Mesothelial cell of epicardium (in vitro differentiated cells): Measurements from ENCODE around the gene TMEM107. TPM values are rescaled to one million over a fixed set of nuclear protein-coding genes. Genes with fewer than 3 reads are reported as not detected.

Source experiments
- DNase-seq, 2 experiments: peaks; one replicate each; pipeline ENCODE4 v3.0.0; 2021; ENCODE audit warnings: low spot score in 2 of 2; ENCODE audit not compliant: unreplicated experiment in 2 of 2
- H3K27ac Mint-ChIP-seq: 2 replicates; pipeline ENCODE4 v1.8.0; 2021; ENCODE audit warnings: mixed read lengths
- H3K27me3 Mint-ChIP-seq: 2 replicates; pipeline ENCODE4 v1.8.0; 2021; ENCODE audit warnings: low read depth, mixed read lengths
- H3K36me3 Mint-ChIP-seq: 2 replicates; pipeline ENCODE4 v1.8.0; 2021; ENCODE audit warnings: mixed read lengths
- H3K4me1 Mint-ChIP-seq: 2 replicates; pipeline ENCODE4 v1.8.0; 2021; ENCODE audit warnings: mixed read lengths
- H3K4me3 Mint-ChIP-seq: 2 replicates; pipeline ENCODE4 v1.8.0; 2021; ENCODE audit warnings: mild to moderate bottlenecking, moderate library complexity, mixed read lengths
- H3K9me3 Mint-ChIP-seq: 2 replicates; pipeline ENCODE4 v1.8.0; 2021; ENCODE audit warnings: mixed read lengths
- total RNA-seq: library from RNA; stranded (reverse); gene quantifications from 3 replicates; pipeline ENCODE4 v1.2.1, GENCODE V29; 2021
- TF ChIP-seq, protein P1 (sequence below): fragments of 200-600 bp; sonication (generic); IDR thresholded peaks from one replicate; pipeline ENCODE4 v1.5.0; 2021; ENCODE audit warnings: antibody characterized with exemption; ENCODE audit not compliant: unreplicated experiment

The TMEM107 gene
- total RNA-seq = 22.0 to 23.2 TPM (median 22.6 TPM) in 3 replicates

DNA sequence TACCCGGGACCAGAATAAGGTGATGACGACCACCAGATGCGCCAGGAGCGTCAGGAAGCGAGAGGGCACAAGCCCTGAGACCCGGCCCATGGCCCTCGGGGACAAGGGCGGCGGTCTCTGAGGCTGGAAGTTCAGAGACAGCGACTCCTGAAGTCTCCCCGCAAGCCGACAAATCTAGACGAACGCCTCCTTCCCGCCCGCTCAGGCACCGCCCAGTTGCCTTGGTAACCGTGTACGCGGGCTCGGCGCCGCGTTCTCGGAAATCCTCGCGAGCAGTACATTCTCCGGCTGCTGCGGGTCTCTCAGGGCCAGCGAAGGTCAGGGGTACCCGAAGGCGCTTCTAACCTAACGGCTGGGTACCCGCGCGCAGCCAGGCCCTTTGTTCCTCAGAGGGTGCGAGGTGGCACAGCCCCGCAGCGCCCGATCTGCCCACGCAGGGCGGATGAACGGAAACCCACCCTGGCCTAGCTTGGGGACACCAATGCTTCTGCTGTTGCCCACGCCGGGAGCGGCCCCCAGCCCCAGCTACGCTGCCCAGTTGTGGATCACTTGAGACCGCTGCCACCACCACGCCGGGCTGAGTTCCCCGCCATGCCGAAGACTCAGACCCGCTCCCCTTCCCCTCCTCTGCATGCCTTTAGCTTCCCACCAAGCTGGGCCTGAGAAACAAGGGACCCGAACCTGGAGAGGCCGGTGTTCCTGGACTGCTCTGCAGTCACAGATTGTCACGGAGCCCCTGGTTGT, at the start of gene TMEM107:
Gene TMEM107, minus strand, starts transcription at position 184 of the 744 bp plus-strand sequence. Its CDS starts 94 bp downstream, at position 90.
- H3K9me3 Mint-ChIP-seq = no peaks in the 10 kb centered on the region
- H3K4me1 Mint-ChIP-seq = peaks cover 34% of the 10 kb centered on the region

DNA sequence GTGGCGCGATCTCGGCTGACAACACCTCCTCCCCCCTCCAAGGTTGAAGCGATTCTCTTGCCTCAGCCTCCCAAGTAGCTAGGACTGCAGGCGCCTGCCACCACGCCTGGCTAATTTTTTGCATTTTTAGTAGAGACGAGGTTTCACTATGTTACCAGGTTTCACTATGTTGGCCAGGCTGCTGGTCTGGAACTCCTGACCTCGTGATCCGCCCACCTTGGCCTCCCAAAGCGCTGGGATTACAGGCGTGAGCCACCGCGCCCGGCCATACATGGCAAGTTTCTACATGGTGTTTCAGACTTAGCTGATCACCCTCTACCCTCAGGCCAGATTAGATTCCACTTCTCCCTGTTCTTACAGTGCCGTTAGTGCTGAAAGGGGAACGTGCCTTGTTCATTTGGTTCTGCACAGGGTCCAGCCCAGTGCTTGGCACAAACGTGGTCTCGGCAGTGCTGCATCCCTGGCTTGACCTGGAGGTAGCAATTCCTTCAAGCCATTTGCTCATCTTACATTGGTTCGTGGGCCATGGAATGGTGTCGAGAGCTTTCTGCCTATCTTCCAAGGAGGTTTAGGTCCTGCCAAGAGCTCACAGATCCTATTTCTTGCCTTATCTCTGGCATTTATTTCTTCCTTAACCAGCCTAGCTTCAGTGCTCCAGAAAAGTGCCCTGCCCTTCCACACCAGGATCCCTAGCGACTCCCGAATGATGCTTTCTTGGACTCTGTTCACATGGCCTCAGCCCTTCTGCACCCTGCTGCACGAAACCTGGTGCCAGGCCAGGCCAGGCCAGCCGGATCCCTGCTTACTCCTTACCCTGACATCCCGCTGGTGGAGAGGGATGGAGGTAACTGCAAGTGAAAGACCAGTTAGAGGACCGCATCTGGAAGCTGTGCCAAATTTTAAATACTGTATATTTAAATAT, 49.0 kb upstream of the TMEM107 start:
- H3K4me3 Mint-ChIP-seq = peak overlapping the region; percentile 39

More for the DNA sequence above, at the start of gene TMEM107:
- Mint-ChIP-seq H3K27me3 (no peaks in the 10 kb centered on the region), H3K27ac (peak within 1 kb of the TSS; percentile 89), H3K36me3 (no peaks in the 10 kb centered on the region), H3K4me3 (peak within 1 kb of the TSS; percentile 88)
- peak; percentile 75 to 87 for DNase-seq
- TF ChIP-seq, protein P1, sequence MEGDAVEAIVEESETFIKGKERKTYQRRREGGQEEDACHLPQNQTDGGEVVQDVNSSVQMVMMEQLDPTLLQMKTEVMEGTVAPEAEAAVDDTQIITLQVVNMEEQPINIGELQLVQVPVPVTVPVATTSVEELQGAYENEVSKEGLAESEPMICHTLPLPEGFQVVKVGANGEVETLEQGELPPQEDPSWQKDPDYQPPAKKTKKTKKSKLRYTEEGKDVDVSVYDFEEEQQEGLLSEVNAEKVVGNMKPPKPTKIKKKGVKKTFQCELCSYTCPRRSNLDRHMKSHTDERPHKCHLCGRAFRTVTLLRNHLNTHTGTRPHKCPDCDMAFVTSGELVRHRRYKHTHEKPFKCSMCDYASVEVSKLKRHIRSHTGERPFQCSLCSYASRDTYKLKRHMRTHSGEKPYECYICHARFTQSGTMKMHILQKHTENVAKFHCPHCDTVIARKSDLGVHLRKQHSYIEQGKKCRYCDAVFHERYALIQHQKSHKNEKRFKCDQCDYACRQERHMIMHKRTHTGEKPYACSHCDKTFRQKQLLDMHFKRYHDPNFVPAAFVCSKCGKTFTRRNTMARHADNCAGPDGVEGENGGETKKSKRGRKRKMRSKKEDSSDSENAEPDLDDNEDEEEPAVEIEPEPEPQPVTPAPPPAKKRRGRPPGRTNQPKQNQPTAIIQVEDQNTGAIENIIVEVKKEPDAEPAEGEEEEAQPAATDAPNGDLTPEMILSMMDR = no peak

DNA sequence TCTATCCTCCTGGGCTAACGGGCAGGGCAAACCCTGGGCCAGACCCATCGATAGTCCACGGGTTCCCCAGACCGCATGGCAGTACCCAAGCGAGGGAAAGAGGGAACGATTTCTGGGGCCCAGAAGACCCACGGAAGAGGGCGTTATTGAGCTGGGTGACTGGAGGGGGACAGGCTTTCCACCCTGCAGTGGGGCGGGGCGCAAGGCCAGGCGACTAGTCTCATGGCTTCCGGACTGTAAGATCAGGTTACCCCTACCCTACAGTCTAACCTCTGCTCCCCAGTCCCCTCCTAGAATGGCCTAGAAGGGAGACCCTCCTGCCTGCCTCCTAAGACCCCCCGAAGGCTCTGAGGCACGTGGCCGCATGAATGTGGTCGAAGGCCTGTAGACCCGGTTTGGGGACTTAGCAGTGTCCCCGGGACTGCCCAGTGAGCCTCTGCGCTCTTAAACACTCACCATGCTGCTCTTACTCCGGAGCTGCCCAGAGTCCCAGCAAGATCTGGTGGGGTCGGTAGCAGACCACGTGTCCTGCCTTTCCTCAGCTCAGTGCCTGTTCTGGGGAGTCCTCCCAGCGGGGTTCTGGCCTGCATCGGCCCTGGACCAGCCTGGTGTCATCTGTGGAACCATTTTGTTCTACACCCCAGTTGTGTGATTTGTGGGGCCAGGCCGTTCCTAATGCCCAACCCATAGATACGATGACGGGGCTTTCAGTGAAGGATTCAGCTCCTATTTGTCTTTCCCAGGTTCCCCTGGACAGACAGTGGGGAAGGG, 47.4 kb upstream of the TMEM107 start:
- H3K27ac Mint-ChIP-seq = peak overlapping the region; percentile 100
- H3K4me1 Mint-ChIP-seq = peaks cover 21% of the 10 kb centered on the region
- TF ChIP-seq, protein P1 = no peak
- peaks cover 2% of the 10 kb centered on the region for H3K27me3 Mint-ChIP-seq
- peak in 1 of 2 experiments; percentile 56 for DNase-seq
- no peaks in the 10 kb centered on the region for H3K9me3 Mint-ChIP-seq
- H3K4me3 Mint-ChIP-seq = peak overlapping the region; percentile 99
- H3K36me3 Mint-ChIP-seq = peaks cover 1% of the 10 kb centered on the region

More for the DNA sequence above, 49.0 kb upstream of the TMEM107 start:
- Mint-ChIP-seq H3K27ac (peak overlapping the region; percentile 90), H3K27me3 (peaks cover 2% of the 10 kb centered on the region), H3K4me1 (peaks cover 21% of the 10 kb centered on the region), H3K36me3 (peaks cover 8% of the 10 kb centered on the region), H3K9me3 (no peaks in the 10 kb centered on the region)
- no peak for DNase-seq
- TF ChIP-seq, protein P1 = no peak

DNA sequence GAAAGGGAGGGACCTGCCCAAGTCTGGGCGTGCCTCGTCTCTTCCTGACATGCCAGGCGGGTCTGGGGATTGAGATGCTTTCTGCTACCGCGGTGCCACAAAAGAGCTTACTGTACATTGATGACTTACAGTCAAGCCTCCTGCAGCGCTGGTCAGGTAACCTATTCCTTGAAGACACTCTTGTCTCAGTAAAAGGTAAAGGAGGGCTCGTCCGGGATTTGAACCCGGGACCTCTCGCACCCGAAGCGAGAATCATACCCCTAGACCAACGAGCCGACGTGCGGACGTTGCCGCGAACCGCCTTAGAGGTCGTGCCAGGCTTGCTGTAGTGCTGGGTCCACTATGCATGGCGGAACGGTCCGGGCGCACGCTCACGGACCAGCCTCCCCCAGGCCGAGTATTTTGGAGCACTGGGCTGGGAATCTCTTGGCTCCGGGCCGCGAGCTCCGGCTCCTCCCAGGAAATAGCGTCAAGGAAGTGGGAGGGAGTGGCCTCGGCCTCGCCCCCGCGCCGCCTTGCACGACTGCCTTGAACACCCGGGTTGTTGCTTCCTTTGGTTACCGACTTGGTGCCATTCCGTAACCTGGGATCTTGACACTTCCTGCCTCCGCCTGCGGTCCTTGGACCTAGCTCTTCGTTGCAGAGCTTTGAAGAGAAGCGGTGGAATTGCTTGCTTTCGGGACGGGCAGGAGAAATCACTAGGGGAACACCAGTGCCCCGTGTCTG, 46.6 kb upstream of the TMEM107 start:
- H3K27me3 Mint-ChIP-seq = peaks cover 2% of the 10 kb centered on the region
- peak overlapping the region; percentile 99 for H3K4me3 Mint-ChIP-seq
- H3K27ac Mint-ChIP-seq = peak overlapping the region; percentile 100
- no peaks in the 10 kb centered on the region for H3K9me3 Mint-ChIP-seq
- peak; percentile 83 to 96 for DNase-seq
- H3K36me3 Mint-ChIP-seq = peaks cover under 1% of the 10 kb centered on the region
- TF ChIP-seq, protein P1 = no peak
- H3K4me1 Mint-ChIP-seq = peaks cover 21% of the 10 kb centered on the region

DNA sequence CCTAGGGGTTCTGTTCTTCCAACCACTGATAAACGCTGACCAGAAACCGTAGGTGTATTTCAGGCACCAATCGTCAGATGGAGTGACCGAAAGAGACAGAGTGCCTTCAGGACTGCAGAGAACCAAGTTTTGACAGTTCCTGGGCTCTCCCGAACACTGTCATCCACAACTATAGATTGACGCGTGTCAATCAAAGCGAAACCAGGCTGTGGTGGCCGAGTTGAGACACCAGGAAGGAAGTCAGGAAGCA, 46.1 kb upstream of the TMEM107 start:
- TF ChIP-seq, protein P1 = no peak
- no peaks in the 10 kb centered on the region for H3K36me3 Mint-ChIP-seq
- peaks cover 18% of the 10 kb centered on the region for H3K4me1 Mint-ChIP-seq
- peaks cover 2% of the 10 kb centered on the region for H3K27me3 Mint-ChIP-seq
- DNase-seq = no peak
- H3K27ac Mint-ChIP-seq = peak overlapping the region; percentile 100
- no peaks in the 10 kb centered on the region for H3K9me3 Mint-ChIP-seq
- H3K4me3 Mint-ChIP-seq = peak overlapping the region; percentile 99
